Measurements from ENCODE around the gene TMEM273. TPM values are rescaled to one million over a fixed set of nuclear protein-coding genes. Genes with fewer than 3 reads are reported as not detected.

TMEM273 gene
- total RNA-seq, 1 donor: not detected

DNA sequence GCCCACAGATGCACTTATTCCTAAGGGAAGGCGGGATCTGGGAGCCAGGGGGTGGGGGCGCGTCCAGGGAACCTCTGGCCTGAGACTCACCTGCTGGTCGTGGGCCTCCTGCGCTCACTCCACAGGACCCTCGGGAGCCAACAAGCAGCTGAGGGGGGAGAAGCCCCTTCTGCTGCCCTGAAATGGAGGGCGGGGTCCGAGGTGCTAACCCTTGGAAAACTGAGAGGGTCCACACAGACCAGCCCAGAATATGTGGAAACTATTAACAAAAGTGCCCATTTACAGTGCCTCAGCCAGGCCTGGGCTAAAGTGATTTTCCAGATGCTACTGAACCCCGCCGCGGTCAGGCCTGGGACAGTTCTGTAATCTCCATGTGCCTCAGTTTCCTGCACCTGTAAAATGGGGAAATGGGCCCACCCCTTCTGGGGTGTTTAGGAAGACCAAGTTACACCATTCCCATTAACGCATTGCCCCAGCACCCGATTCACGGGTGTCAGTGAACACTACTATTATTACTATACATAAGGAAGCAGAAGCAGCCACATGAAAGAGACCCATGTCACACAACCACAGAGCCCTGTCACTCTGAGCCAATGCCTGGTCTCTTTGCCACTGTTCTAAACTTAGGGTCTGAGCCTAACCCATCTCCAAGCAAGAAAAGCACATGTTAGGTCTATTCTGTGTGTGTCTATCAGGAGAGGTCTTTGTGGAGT, 72.2 kb downstream of the TMEM273 start:
- Histone ChIP-seq H4K20me1 (ENCODE audit: insufficient read depth, low read length) (peaks cover 8% of the 10 kb centered on the region), H3K9me3 (ENCODE audit: low read depth, low read length) (no peaks in the 10 kb centered on the region), H3K4me3 (ENCODE audit: insufficient read depth, low read length) (peak overlapping the region; percentile 58), H3K4me1 (ENCODE audit: insufficient read depth, low read length) (peaks cover 13% of the 10 kb centered on the region), H3K4me2 (ENCODE audit: insufficient read depth, low read length) (peak overlapping the region; percentile 59), H2AFZ (ENCODE audit: low read length) (no peak overlapping the region), H3K79me2 (ENCODE audit: insufficient read depth, low read length) (peaks cover 9% of the 10 kb centered on the region), H3K36me3 (ENCODE audit: insufficient read depth, low read length) (no peaks in the 10 kb centered on the region), H3K27ac (ENCODE audit: low read depth, low read length) (no peak overlapping the region), H3K27me3 (ENCODE audit: insufficient read depth, low read length) (peaks cover 3% of the 10 kb centered on the region)
- TF ChIP-seq, protein P1, sequence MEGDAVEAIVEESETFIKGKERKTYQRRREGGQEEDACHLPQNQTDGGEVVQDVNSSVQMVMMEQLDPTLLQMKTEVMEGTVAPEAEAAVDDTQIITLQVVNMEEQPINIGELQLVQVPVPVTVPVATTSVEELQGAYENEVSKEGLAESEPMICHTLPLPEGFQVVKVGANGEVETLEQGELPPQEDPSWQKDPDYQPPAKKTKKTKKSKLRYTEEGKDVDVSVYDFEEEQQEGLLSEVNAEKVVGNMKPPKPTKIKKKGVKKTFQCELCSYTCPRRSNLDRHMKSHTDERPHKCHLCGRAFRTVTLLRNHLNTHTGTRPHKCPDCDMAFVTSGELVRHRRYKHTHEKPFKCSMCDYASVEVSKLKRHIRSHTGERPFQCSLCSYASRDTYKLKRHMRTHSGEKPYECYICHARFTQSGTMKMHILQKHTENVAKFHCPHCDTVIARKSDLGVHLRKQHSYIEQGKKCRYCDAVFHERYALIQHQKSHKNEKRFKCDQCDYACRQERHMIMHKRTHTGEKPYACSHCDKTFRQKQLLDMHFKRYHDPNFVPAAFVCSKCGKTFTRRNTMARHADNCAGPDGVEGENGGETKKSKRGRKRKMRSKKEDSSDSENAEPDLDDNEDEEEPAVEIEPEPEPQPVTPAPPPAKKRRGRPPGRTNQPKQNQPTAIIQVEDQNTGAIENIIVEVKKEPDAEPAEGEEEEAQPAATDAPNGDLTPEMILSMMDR (IDR thresholded peaks at IDR 0.05; ENCODE audit: extremely low read depth, low read depth, low read length): no peak
- no peak for DNase-seq (ENCODE audit: insufficient read length, low spot score, missing footprints)

DNA sequence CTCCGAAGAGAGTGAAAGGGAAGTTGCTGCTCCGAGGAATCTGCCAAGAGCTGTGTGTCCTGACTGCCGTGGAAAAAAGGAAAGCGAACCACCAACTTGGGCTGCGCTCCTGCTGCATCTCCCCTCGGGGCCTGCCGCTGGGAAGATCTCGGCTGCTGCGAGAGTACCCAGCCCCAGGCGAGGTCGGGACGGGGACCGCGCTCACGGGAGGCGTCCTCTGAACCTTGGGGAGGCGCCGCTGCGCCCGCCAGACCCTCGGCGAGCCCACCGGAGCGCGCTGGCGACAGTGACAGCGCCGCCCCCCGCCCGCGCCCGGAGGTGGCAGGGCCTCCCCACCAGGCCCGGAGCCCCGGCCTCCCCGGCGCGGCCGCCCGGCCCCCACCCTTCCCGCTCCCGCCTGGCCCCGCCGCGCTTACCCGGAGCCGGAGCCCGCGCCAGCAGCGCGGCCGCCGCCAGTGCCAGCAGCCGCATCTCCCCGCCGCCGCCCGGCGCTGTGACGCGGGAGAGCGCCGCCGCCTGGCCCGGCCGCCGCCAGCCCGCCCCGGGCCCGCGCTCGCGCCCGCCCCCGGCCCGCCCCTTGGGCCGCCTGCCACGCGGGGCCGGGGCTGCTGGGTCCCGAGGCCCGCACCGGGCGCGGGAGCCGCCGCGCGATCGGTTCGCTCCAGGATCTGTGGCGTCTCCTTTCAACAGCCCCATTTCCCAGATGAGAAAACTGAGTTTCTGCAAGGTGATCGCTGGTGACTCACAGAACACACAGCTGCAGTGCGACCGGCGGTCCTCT, 73.0 kb downstream of the TMEM273 start, which contains the start of gene VSTM4:
VSTM4 (minus strand) TSS at position 508 of the 781 bp plus-strand sequence; CDS start at position 471, 37 bp downstream.
- Histone ChIP-seq H3K27me3 (ENCODE audit: insufficient read depth, low read length) (no peaks in the 10 kb centered on the region), H2AFZ (ENCODE audit: low read length) (peak within 1 kb of the TSS; percentile 98), H3K4me1 (ENCODE audit: insufficient read depth, low read length) (peaks cover 13% of the 10 kb centered on the region), H3K27ac (ENCODE audit: low read depth, low read length) (peak within 1 kb of the TSS; percentile 85), H3K4me2 (ENCODE audit: insufficient read depth, low read length) (peak within 1 kb of the TSS; percentile 89), H3K36me3 (ENCODE audit: insufficient read depth, low read length) (no peaks in the 10 kb centered on the region), H3K9me3 (ENCODE audit: low read depth, low read length) (no peaks in the 10 kb centered on the region), H3K79me2 (ENCODE audit: insufficient read depth, low read length) (peaks cover 9% of the 10 kb centered on the region), H3K4me3 (ENCODE audit: insufficient read depth, low read length) (peak within 1 kb of the TSS; percentile 84), H4K20me1 (ENCODE audit: insufficient read depth, low read length) (peaks cover 12% of the 10 kb centered on the region)
- TF ChIP-seq, protein P1 (IDR thresholded peaks at IDR 0.05; ENCODE audit: extremely low read depth, low read depth, low read length): no peak
- DNase-seq (ENCODE audit: insufficient read length, low spot score, missing footprints): peak; percentile 97

DNA sequence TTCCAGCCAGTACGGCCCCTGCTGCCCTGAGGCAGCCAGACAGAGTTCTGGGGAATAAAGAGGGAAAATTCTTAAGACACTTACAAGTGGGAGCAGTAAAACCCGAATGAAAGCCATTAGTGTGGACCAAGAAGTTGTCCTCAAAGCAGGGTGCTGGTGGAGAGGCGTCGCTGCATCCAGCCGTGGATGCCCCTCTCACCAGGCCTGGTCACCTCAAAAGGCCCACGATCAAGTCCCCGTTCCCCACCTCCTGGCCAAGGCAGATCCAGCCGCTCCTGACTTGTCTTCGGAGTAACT, 73.5 kb downstream of the TMEM273 start:
- Histone ChIP-seq H3K4me3 (ENCODE audit: insufficient read depth, low read length) (peak overlapping the region; percentile 84), H3K9me3 (ENCODE audit: low read depth, low read length) (no peaks in the 10 kb centered on the region), H2AFZ (ENCODE audit: low read length) (peak overlapping the region; percentile 98), H3K79me2 (ENCODE audit: insufficient read depth, low read length) (peaks cover 9% of the 10 kb centered on the region), H3K36me3 (ENCODE audit: insufficient read depth, low read length) (no peaks in the 10 kb centered on the region), H4K20me1 (ENCODE audit: insufficient read depth, low read length) (peaks cover 12% of the 10 kb centered on the region), H3K27me3 (ENCODE audit: insufficient read depth, low read length) (no peaks in the 10 kb centered on the region), H3K4me1 (ENCODE audit: insufficient read depth, low read length) (peaks cover 13% of the 10 kb centered on the region), H3K27ac (ENCODE audit: low read depth, low read length) (peak overlapping the region; percentile 85), H3K4me2 (ENCODE audit: insufficient read depth, low read length) (peak overlapping the region; percentile 89)
- peak; percentile 95 for DNase-seq (ENCODE audit: insufficient read length, low spot score, missing footprints)
- TF ChIP-seq, protein P1 (IDR thresholded peaks at IDR 0.05; ENCODE audit: extremely low read depth, low read depth, low read length): no peak

DNA sequence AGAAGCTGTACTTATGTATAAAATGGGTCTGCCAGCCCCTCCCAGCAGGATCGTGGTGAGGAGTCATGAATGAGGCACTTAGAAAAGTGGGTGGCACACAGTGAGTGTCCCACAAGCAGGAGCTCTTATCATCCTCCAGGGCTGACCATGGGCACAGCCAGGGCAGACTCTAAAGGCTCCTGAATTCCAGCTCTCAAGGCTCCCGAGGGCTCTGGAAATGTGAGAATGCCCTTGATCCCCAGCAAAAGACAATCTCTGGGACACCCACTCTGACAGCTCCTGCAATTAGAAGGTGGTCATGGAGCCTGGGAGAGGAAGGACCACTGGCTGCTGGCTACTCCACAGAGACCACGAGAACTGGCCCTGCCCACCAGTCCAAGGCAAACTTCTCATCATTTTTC, 74.5 kb downstream of the TMEM273 start:
- Histone ChIP-seq H3K4me2 (ENCODE audit: insufficient read depth, low read length) (peak overlapping the region; percentile 89), H3K27me3 (ENCODE audit: insufficient read depth, low read length) (no peaks in the 10 kb centered on the region), H3K27ac (ENCODE audit: low read depth, low read length) (no peak overlapping the region), H2AFZ (ENCODE audit: low read length) (peak overlapping the region; percentile 27), H3K4me1 (ENCODE audit: insufficient read depth, low read length) (peaks cover 13% of the 10 kb centered on the region), H3K9me3 (ENCODE audit: low read depth, low read length) (no peaks in the 10 kb centered on the region), H4K20me1 (ENCODE audit: insufficient read depth, low read length) (peaks cover 12% of the 10 kb centered on the region), H3K79me2 (ENCODE audit: insufficient read depth, low read length) (peaks cover 9% of the 10 kb centered on the region), H3K4me3 (ENCODE audit: insufficient read depth, low read length) (peak overlapping the region; percentile 27), H3K36me3 (ENCODE audit: insufficient read depth, low read length) (no peaks in the 10 kb centered on the region)
- TF ChIP-seq, protein P1 (IDR thresholded peaks at IDR 0.05; ENCODE audit: extremely low read depth, low read depth, low read length): peak; percentile 2
- peak; percentile 93 for DNase-seq (ENCODE audit: insufficient read length, low spot score, missing footprints)
